AG04449 (cell line): ENCODE results near the gene IRF4.
A peak's percentile ranks its signal among the peaks of the same experiment; 100 is the strongest.

ENCODE experiments used
- CTCF ChIA-PET: fragments of 350-600 bp; formaldehyde crosslinking; extraction: SDS; loops from one replicate; lab custom pipeline; 2021; ENCODE audit warnings: antibody characterized with exemption; lab: Yijun Ruan, JAX
- POLR2A ChIA-PET: fragments of 400-600, 350-600 bp; formaldehyde crosslinking; extraction: SDS; loops from one replicate; lab custom pipeline; 2020; ENCODE audit warnings: antibody characterized with exemption, inconsistent platforms; lab: Yijun Ruan, JAX
- DNase-seq: peaks from one replicate; pipeline ENCODE4 v3.0.0-alpha.2; 2010; ENCODE audit warnings: low read depth, low spot score
- H3K4me3 ChIP-seq: 2 replicates; pipeline ENCODE4 v1.5.1; 2011; ENCODE audit warnings: low read depth, mild to moderate bottlenecking, control low read depth, low read length
- TF ChIP-seq, protein P1 (sequence below): IDR thresholded peaks from one replicate; pipeline ENCODE4 v1.5.1; 2011; ENCODE audit warnings: mild to moderate bottlenecking, moderate library complexity, low read length, control low read depth, inconsistent platforms; ENCODE audit not compliant: insufficient read depth; ENCODE audit errors: missing control alignments

The IRF4 gene

DNA sequence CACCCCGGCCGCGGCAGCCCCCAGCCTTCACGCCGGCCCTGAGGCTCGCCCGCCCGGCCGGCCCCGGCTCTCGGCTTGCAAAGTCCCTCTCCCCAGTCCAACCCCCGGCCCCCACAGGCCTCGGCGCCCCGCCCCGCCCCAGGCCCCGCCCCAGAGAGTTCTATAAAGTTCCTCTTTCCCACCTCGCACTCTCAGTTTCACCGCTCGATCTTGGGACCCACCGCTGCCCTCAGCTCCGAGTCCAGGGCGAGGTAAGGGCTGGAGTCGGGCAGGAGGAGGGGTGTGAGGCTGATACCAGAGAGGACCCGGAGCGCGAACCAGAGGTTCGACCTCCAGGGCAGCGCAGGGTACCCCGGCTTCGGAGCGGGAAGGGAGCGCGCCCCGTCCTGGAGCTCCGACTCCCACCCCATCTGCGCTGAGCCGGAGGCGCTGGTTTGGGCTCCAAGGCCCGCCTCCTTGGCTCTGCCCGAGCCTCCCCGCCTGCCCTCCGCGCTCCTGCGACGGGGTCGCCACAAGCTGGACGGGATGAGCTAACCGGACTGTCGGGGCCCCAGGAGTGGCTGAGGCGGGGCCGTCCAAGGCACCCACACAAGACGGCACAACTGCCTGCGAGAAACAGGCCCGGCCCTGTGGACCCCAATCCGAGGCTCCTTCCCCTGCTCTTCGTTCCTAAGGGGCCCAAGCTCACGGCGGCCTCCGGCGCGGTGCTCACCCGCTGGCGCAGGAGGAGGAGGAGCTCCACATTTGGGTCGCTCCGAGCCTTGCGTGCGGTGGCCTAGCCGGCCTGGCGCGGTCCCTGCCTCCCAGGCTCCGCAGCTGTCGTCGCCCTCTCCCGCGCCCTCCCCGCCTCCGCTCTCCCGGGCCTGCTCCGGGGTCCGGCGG lies at the start of gene IRF4:
Gene IRF4 (plus strand): TSS at position 194 of the 882 bp plus-strand sequence. CDS start 1,401 bp downstream, outside the sequence.
- H3K4me3 ChIP-seq, result peak within 1 kb of the TSS; percentile 18; the same call in 1 of the 2 replicates
- no peak for DNase-seq
- POLR2A ChIA-PET, result no interaction called here
- TF ChIP-seq, protein P1, sequence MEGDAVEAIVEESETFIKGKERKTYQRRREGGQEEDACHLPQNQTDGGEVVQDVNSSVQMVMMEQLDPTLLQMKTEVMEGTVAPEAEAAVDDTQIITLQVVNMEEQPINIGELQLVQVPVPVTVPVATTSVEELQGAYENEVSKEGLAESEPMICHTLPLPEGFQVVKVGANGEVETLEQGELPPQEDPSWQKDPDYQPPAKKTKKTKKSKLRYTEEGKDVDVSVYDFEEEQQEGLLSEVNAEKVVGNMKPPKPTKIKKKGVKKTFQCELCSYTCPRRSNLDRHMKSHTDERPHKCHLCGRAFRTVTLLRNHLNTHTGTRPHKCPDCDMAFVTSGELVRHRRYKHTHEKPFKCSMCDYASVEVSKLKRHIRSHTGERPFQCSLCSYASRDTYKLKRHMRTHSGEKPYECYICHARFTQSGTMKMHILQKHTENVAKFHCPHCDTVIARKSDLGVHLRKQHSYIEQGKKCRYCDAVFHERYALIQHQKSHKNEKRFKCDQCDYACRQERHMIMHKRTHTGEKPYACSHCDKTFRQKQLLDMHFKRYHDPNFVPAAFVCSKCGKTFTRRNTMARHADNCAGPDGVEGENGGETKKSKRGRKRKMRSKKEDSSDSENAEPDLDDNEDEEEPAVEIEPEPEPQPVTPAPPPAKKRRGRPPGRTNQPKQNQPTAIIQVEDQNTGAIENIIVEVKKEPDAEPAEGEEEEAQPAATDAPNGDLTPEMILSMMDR, result no peak
- CTCF ChIA-PET, result no interaction called here

DNA sequence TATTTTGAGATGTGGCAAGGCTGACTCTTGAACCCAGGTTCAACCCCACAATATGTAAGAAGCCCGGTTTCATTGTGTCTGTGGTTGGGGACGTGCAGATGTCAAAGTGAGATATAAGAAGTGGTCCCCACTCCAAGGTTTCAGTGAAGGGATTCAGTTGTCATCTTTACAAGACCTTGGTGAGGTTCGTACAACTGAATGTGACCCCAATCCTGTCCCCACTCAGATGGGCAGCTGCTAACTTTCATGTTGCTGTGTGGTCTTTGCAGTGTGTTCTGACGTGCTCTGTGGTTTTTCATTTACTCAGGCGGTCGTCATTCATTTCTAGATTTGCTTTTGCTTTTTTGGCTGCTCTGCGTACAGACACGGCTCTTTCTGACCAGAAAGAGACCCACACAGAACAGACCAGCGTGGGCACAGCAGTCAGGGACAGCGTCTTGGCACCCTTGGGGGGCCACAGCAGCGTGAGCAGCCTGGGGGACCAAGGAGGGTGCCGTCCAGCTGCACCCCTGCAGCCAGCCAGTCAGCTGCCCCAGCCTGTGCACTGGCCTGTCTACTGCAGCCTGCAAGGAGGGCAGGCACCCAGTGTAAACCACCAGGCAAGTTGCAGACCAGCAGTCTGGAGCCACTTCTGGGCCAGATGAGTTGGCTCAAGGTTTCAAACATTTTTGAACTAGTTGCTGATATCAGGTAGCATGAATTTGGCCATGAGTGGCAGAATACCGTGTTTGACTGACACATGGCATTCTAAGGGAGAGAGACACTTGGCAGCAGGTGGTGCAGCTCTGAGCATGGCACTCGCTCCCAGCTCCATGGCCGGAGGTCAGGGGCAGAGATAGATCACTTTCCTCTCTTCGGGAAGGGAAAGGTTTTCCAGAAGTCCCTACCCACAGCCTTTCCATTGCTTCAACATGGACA lies 49.4 kb upstream of the IRF4 start:
- DNase-seq, result no peak

DNA sequence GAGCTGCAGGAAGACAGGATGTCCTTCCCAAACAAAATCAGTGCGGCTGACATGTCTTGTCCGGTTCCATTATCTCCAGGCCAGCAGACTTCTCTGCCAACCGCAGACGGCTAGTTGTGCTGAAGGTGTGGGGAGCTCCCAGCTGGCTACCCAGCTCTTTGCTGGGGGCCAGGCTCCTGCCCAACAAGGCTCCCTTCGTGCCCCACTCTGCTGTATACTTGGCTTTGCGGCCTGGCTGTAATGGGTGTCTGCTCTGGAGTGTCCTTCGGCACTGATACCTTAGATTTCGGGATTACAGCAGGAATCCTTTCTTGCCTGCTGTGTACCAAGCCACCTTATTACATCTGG lies 48.7 kb upstream of the IRF4 start:
- DNase-seq, result no peak
- ChIA-PET POLR2A (no interaction called here), CTCF (no interaction called here)
- TF ChIP-seq, protein P1, result no peak
- H3K4me3 ChIP-seq, result no peak overlapping the region

More for the DNA sequence above, 49.4 kb upstream of the IRF4 start:
- ChIA-PET CTCF (interaction anchor here (1.1 kb wide), 1 partner anchor 8 kb away, joined by 3 read pairs; no protein-coding TSS in a partner anchor), POLR2A (no interaction called here)
- TF ChIP-seq, protein P1, result no peak
- H3K4me3 ChIP-seq, result no peak overlapping the region

DNA sequence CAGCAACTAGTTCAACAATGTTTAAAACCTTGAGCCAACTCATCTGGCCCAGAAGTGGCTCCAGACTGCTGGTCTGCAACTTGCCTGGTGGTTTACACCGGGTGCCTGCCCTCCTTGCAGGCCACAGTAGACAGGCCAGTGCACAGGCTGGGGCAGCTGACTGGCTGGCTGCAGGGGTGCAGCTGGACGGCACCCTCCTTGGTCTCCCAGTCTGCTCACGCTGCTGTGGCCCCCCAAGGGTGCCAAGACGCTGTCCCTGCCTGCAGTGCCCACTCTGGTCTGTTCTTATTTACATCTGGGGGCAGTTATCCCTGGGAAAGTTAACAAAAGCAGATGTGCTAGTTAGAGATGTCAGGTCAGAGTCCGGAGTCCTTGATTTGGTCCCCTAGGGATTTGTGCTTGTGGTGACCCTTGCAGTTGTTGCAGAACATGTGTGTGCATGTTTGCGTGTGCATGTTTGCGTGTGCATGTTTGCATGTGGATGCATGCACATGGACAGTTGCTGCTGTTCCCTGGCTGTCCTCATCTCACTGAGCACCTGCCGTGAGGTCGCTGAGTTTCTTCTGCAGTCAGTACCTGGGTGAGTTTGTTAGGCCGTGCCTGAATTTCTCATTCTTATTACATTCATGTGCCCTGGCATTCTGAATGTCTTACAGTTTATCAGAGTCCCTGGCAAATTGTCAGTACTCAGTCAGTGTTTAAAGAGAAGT lies 48.2 kb upstream of the IRF4 start:
- TF ChIP-seq, protein P1, result no peak
- POLR2A ChIA-PET, result no interaction called here
- DNase-seq, result no peak
- no peak overlapping the region for H3K4me3 ChIP-seq
- CTCF ChIA-PET, result no interaction called here

DNA sequence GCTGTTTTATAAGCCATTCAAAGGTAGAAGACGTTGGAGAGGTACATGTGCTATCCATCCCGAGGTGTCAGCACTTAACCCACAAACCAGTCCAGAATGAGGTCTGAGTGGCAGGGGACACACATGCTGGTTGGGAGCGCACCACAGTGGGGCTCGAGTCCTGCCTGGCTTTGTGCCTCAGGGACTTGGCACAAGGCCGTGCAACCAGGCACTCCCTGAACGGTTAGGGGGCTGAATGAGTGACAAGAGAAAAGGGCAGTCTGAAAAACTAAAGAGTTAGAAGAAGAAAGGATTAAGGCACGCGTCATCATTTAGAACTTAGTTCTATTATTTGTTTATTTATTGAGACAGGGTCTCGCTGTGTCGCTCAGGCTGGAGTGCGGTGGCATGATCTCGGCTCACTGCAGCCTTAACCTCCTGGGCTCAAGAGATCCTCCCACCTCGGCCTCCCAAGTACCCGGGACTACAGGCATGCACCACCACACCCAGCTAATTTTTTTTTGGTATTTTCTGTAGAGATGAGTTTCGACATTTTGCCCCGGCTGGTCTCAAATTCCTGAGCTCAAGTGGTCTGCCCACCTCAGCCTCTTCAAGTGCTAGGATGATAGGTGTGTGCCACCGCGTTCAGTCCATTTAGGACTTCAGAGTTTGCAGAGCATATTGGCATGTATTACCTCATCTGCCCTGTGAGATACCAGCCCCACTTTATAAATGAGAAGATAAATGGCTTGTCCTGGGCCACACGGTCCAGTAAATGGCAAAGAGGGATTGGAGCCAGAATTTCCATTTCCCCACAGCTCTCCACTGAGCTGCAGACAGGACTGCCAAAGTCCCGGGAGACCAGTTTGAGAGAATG lies 47.4 kb upstream of the IRF4 start:
- TF ChIP-seq, protein P1, result no peak

More for the DNA sequence above, 47.4 kb upstream of the IRF4 start:
- H3K4me3 ChIP-seq, result no peak overlapping the region
- ChIA-PET POLR2A (no interaction called here), CTCF (interaction anchor here (1.0 kb wide), 1 partner anchor 17 kb away, joined by 3 read pairs; no protein-coding TSS in a partner anchor)
- DNase-seq, result no peak
